Body of pancreas (tissue), 4 donors: ENCODE data around the gene ATP13A2.

Source experiments
- CTCF ChIP-seq, 7 experiments: fragments of 450-650 bp in 4 of 7; fragments of 200-600 bp in 3 of 7; sonication (generic) in 3 of 7; IDR thresholded peaks; one replicate each; pipeline ENCODE4 v1.5.1; 2016 to 2019; ENCODE audit warnings: antibody characterized with exemption in 7 of 7
- POLR2A ChIP-seq, 3 donors: fragments of 450-650 bp; IDR thresholded peaks; one replicate each; pipeline ENCODE4 v1.6.1; 2016; ENCODE audit warnings: antibody characterized with exemption in 3 of 3, mild to moderate bottlenecking in 2 of 3

GRCh38 chr1:16976966-16977365 is 34.8 kb downstream of the ATP13A2 start:
- TF ChIP-seq CTCF (IDR thresholded peaks at IDR 0.05) (no peak), POLR2A (IDR thresholded peaks at IDR 0.05) (no peak)
